Psoas muscle (tissue), 8 donors: ENCODE measurements around the gene CPE. TPM values are rescaled to one million over a fixed set of nuclear protein-coding genes. Genes with fewer than 3 reads are reported as not detected.

Source experiments
- ATAC-seq, 4 donors: fragments of 200-7000 bp; cut with Tn5 transposase; one replicate each; pipeline ENCODE4 v1.9.1; 2020; ENCODE audit warnings: moderate library complexity in 3 of 4, mild to moderate bottlenecking in 2 of 4
- DNase-seq, 2 donors: peaks; one replicate each; pipeline ENCODE4 v3.0.0-alpha.2; 2020
- H3K27ac ChIP-seq: fragments of 200-600 bp; one replicate; pipeline ENCODE4 v1.8.0; 2022
- H3K27me3 ChIP-seq, 3 donors: fragments of 200-600 bp in 1 of 3; one replicate each; pipeline versions ENCODE4 v1.6.1 to v1.8.0; 2013 to 2022; ENCODE audit warnings: low read length in 2 of 3, mild to moderate bottlenecking in 2 of 3, moderate library complexity in 1 of 3; ENCODE audit not compliant: insufficient read depth in 3 of 3
- H3K36me3 ChIP-seq, 2 donors: fragments of 200-600 bp in 1 of 2; one replicate each; pipeline versions ENCODE4 v1.6.1 to v1.8.0; 2013 to 2022; ENCODE audit warnings: low read depth in 1 of 2, mild to moderate bottlenecking in 1 of 2, moderate library complexity in 1 of 2; ENCODE audit not compliant: insufficient read depth in 1 of 2
- H3K4me1 ChIP-seq: fragments of 200-600 bp; one replicate; pipeline ENCODE4 v1.8.0; 2022
- H3K4me3 ChIP-seq: fragments of 200-600 bp; one replicate; pipeline ENCODE4 v1.8.0; 2022; ENCODE audit warnings: mild to moderate bottlenecking
- H3K9me3 ChIP-seq: fragments of 200-600 bp; one replicate; pipeline ENCODE4 v1.8.0; 2022
- CTCF ChIP-seq: fragments of 200-600 bp; IDR thresholded peaks from one replicate; pipeline ENCODE4 v1.8.0; 2022; ENCODE audit warnings: antibody characterized with exemption
- WGBS, 3 donors: extraction: QIAGEN DNeasy Blood & Tissue Kit; methylation state at CpG; one replicate each; pipeline versions ENCODE4 v1.1.6 to v1.1.7; 2013; 5-methylcytosine and 5-hydroxymethylcytosine counted together
- intact Hi-C, 2 donors: fragments of 100-400 bp; cut with DNase I; formaldehyde crosslinking; loops; one replicate each; pipeline versions ENCODE4 v1.11.0 to v1.14.2; 2022
- polyA plus RNA-seq, 3 donors: library from polyadenylated mRNA; stranded (reverse); fragments of 200-250 nt; gene quantifications; one replicate each; pipeline ENCODE4 v1.2.3, GENCODE V29; 2013
- total RNA-seq, 4 donors: library from RNA; stranded (reverse); fragmentation: NEBNext Ultra II Directional in 2 of 4; extraction: Animal tissue kit (Norgen Biotek cat#: 25700) in 2 of 4; gene quantifications; one replicate each; pipeline versions ENCODE4 v1.2.1 to v1.2.4, GENCODE V29; 2021 to 2023
- donor health status: healthy with polysubstance abuse.
- donor health status: DM: no; HTN: no; CAD: no; lungs with moderate emphysema.
- donor health status: Bipolar disorder and iron deficiency.
- donor health status: healthy.
- donor health status: DM: yes; HTN: yes; CAD: no.
- donor health status: DM: no; HTN: no; CAD: no.
- donor health status: DM: no; HTN: no; CAD: no.
- donor health status: DM: yes; HTN: yes; CAD: no.

Gene CPE
- total and polyA plus RNA-seq, 7 donors = 9.4 to 34.8 (median 12.2) TPM

- TF ChIP-seq CTCF = no peak
- 77 to 86% (median 80%) methylated on average over 3 of the region's 3 CpGs for WGBS, 3 donors
- H3K9me3 ChIP-seq = no peaks in the 10 kb centered on the region
- peaks cover 0 to 8% (median 1%) of the 10 kb centered on the region in 3 donors for H3K27me3 ChIP-seq
- no peaks in the 10 kb centered on the region for H3K36me3 ChIP-seq
- H3K4me1 ChIP-seq = no peaks in the 10 kb centered on the region
- DNase-seq = no peak
- H3K27ac ChIP-seq = no peak overlapping the region
- ATAC-seq = no peak
- intact Hi-C loops = no loop called here
- no peak overlapping the region for H3K4me3 ChIP-seq
Observed at GRCh38 chr4:165384186-165384585, 5.4 kb downstream of the CPE start.

GRCh38 chr4:165384598-165384997, 5.8 kb downstream of the CPE start:
- Histone ChIP-seq H3K27ac (no peak overlapping the region), H3K4me1 (no peaks in the 10 kb centered on the region), H3K36me3 (no peaks in the 10 kb centered on the region), H3K9me3 (no peaks in the 10 kb centered on the region), H3K4me3 (no peak overlapping the region), H3K27me3 (peaks cover 0 to 8% (median 1%) of the 10 kb centered on the region in 3 donors)
- no peak for ATAC-seq
- intact Hi-C loops = no loop called here
- 98 to 100% (median 100%) methylated on average over 1 of the region's 1 CpG for WGBS, 3 donors
- DNase-seq = no peak
- no peak for TF ChIP-seq CTCF

GRCh38 chr4:165385126-165385525, 6.3 kb downstream of the CPE start:
- Histone ChIP-seq H3K4me3 (no peak overlapping the region), H3K36me3 (no peaks in the 10 kb centered on the region), H3K27me3 (peaks cover 0 to 3% (median 0%) of the 10 kb centered on the region in 3 donors), H3K27ac (no peak overlapping the region), H3K4me1 (no peaks in the 10 kb centered on the region), H3K9me3 (no peaks in the 10 kb centered on the region)
- TF ChIP-seq CTCF = no peak
- intact Hi-C loops = no loop called here
- ATAC-seq (no peak), DNase-seq (no peak)
- WGBS, 3 donors = 74 to 87% (median 82%) methylated on average over 4 of the region's 4 CpGs

GRCh38 chr4:165386328-165386727, 7.5 kb downstream of the CPE start:
- Histone ChIP-seq H3K27ac (no peak overlapping the region), H3K4me3 (no peak overlapping the region), H3K9me3 (no peaks in the 10 kb centered on the region), H3K36me3 (no peaks in the 10 kb centered on the region), H3K4me1 (no peaks in the 10 kb centered on the region), H3K27me3 (no peaks in the 10 kb centered on the region)
- DNase-seq (no peak), ATAC-seq (no peak)
- TF ChIP-seq CTCF = no peak
- WGBS, 3 donors = 80 to 90% (median 86%) methylated on average over 1 of the region's 1 CpG
- intact Hi-C loops = no loop called here

GRCh38 chr4:165388756-165389155, 9.9 kb downstream of the CPE start:
- Histone ChIP-seq H3K36me3 (no peaks in the 10 kb centered on the region), H3K4me3 (no peak overlapping the region), H3K27ac (no peak overlapping the region), H3K27me3 (no peaks in the 10 kb centered on the region), H3K4me1 (no peaks in the 10 kb centered on the region), H3K9me3 (no peaks in the 10 kb centered on the region)
- intact Hi-C loops = no loop called here
- no peak for ATAC-seq
- no peak for TF ChIP-seq CTCF
- no peak for DNase-seq
